Muscle layer of colon (tissue), 2 donors: ENCODE results near the gene PTPRT.

Experiments
- H3K27ac ChIP-seq: one replicate; pipeline ENCODE4 v1.7.0; 2013; ENCODE audit warnings: low read depth, mild to moderate bottlenecking, low read length, moderate library complexity
- H3K27me3 ChIP-seq, 2 donors: one replicate each; pipeline ENCODE4 v1.7.0; 2013; ENCODE audit warnings: low read length in 2 of 2, mild to moderate bottlenecking in 2 of 2; ENCODE audit not compliant: insufficient read depth in 2 of 2, control insufficient read depth in 1 of 2
- H3K36me3 ChIP-seq: one replicate; pipeline ENCODE4 v1.7.0; 2013; ENCODE audit warnings: mild to moderate bottlenecking, low read length; ENCODE audit not compliant: insufficient read depth
- H3K4me1 ChIP-seq: one replicate; pipeline ENCODE4 v1.7.0; 2013; ENCODE audit warnings: mild to moderate bottlenecking, low read length; ENCODE audit not compliant: insufficient read depth
- H3K4me3 ChIP-seq, 2 donors: one replicate each; pipeline ENCODE4 v1.7.0; 2013; ENCODE audit warnings: low read length in 2 of 2, low read depth in 1 of 2, mild to moderate bottlenecking in 1 of 2, moderate library complexity in 1 of 2
- H3K9ac ChIP-seq: one replicate; pipeline ENCODE4 v1.7.0; 2013; ENCODE audit warnings: low read length
- H3K9me3 ChIP-seq: one replicate; pipeline ENCODE4 v1.7.0; 2013; ENCODE audit warnings: mild to moderate bottlenecking, low read length
- donor health status: abdominal sarcoma.
- donor health status: Adenocarcinoma of cecum.

Gene PTPRT

DNA sequence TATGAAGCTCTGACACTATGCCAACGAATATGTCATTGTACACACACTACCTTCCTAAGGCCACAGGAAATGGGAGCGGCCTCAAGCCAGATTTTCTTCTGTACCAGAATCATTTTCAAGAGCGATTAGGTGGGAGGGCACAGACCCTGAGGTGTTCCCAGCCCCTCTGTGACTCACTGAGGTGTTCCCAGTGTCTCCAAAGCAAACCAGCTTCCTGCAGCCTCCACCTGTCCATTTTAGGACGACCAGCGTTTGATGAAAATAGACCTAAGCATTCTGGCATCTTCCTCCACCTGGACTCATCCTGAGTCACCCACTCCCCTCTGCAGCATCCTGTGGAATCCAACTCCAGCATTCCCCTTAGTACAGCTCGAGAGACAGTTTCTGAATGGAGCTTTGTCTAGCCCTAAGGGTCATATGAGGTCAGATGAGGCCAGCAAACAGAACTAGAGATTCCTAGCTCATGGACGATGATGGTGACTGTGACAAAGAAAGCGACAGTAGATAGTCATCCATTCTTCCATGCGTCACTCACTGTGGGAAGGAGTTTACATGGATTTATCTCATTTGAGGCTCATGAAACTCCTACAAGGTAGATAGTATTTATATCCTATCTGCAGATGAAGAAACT is 203.4 kb downstream of the PTPRT start:
- H3K9me3 ChIP-seq: no peaks in the 10 kb centered on the region
- H3K27me3 ChIP-seq: no peaks in the 10 kb centered on the region
- H3K9ac ChIP-seq: no peak overlapping the region
- no peak overlapping the region for H3K4me3 ChIP-seq
- no peaks in the 10 kb centered on the region for H3K4me1 ChIP-seq
- no peaks in the 10 kb centered on the region for H3K36me3 ChIP-seq
- no peak overlapping the region for H3K27ac ChIP-seq

GRCh38 chr20:42985628-42986027 is 204.1 kb downstream of the PTPRT start:
- Histone ChIP-seq H3K9me3 (no peaks in the 10 kb centered on the region), H3K4me3 (no peak overlapping the region)

GRCh38 chr20:42982218-42982617 is 207.5 kb downstream of the PTPRT start:
- Histone ChIP-seq H3K36me3 (no peaks in the 10 kb centered on the region), H3K4me3 (no peak overlapping the region), H3K27me3 (no peaks in the 10 kb centered on the region), H3K27ac (no peak overlapping the region), H3K9me3 (no peaks in the 10 kb centered on the region), H3K4me1 (no peaks in the 10 kb centered on the region), H3K9ac (no peak overlapping the region)

More at GRCh38 chr20:42985628-42986027, 204.1 kb downstream of the PTPRT start:
- Histone ChIP-seq H3K27me3 (no peaks in the 10 kb centered on the region), H3K36me3 (no peaks in the 10 kb centered on the region), H3K4me1 (no peaks in the 10 kb centered on the region), H3K27ac (no peak overlapping the region), H3K9ac (no peak overlapping the region)

DNA sequence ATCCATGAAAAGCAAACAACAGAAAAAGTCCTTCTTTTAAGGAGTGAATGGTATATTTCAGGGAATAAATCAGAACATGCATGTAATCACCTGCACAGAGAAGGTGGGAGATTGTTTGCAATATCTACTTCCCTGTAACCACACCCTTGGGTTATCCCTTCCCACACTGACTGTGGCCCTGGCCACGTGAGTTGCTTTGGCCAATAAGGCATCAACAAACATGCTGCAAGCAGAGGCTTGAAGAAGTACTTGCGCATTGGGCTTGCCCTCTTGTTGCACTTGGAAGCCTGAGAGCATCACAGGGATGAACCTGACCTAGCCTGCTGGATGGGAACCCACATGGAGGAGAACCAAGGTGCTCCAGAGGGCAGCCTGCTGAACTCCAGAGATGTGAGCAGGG is 208.5 kb downstream of the PTPRT start:
- no peaks in the 10 kb centered on the region for H3K27me3 ChIP-seq
- H3K36me3 ChIP-seq: no peaks in the 10 kb centered on the region
- H3K9ac ChIP-seq: no peak overlapping the region
- H3K27ac ChIP-seq: no peak overlapping the region
- H3K4me1 ChIP-seq: no peaks in the 10 kb centered on the region
- no peaks in the 10 kb centered on the region for H3K9me3 ChIP-seq
- H3K4me3 ChIP-seq: no peak overlapping the region

- Histone ChIP-seq H3K36me3 (no peaks in the 10 kb centered on the region), H3K4me1 (no peaks in the 10 kb centered on the region), H3K4me3 (no peak overlapping the region), H3K9ac (no peak overlapping the region), H3K27me3 (no peaks in the 10 kb centered on the region), H3K9me3 (no peaks in the 10 kb centered on the region), H3K27ac (no peak overlapping the region)
These were observed 210.0 kb downstream of the PTPRT start for GRCh38 chr20:42979720-42980119.

- no peak overlapping the region for H3K27ac ChIP-seq
- H3K9me3 ChIP-seq: no peaks in the 10 kb centered on the region
- H3K4me1 ChIP-seq: no peaks in the 10 kb centered on the region
These were observed 211.3 kb downstream of the PTPRT start for GRCh38 chr20:42978184-42978974.

DNA sequence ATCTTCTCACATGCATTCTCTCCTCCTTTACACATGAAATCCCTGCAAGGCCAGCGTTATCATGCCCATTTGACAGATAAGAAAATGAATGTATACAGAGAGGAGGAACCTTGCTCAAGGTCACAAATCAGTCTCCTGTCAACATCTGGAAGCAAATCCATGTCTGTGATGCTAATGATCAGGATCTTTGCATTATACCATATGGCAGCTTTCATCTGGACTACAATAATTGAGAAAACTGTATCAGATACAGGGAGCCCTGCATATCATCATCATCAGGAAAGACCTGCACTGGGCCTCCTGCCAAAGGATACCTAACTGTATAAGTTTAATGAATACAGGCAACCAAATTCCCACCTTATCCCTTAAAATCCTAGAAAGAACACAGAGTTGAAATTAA is 213.7 kb downstream of the PTPRT start:
- Histone ChIP-seq H3K4me3 (no peak overlapping the region), H3K9ac (no peak overlapping the region), H3K4me1 (no peaks in the 10 kb centered on the region), H3K36me3 (no peaks in the 10 kb centered on the region), H3K9me3 (no peaks in the 10 kb centered on the region), H3K27ac (no peak overlapping the region), H3K27me3 (no peaks in the 10 kb centered on the region)

More at GRCh38 chr20:42978184-42978974, 211.3 kb downstream of the PTPRT start:
- H3K9ac ChIP-seq: no peak overlapping the region
- H3K4me3 ChIP-seq: no peak overlapping the region
- H3K36me3 ChIP-seq: no peaks in the 10 kb centered on the region
- H3K27me3 ChIP-seq: no peaks in the 10 kb centered on the region

GRCh38 chr20:42974347-42974746 is 215.4 kb downstream of the PTPRT start:
- H3K4me3 ChIP-seq: no peak overlapping the region
- no peaks in the 10 kb centered on the region for H3K4me1 ChIP-seq
- no peaks in the 10 kb centered on the region for H3K36me3 ChIP-seq
- no peaks in the 10 kb centered on the region for H3K9me3 ChIP-seq
- no peak overlapping the region for H3K9ac ChIP-seq
- H3K27ac ChIP-seq: no peak overlapping the region
- H3K27me3 ChIP-seq: no peaks in the 10 kb centered on the region

DNA sequence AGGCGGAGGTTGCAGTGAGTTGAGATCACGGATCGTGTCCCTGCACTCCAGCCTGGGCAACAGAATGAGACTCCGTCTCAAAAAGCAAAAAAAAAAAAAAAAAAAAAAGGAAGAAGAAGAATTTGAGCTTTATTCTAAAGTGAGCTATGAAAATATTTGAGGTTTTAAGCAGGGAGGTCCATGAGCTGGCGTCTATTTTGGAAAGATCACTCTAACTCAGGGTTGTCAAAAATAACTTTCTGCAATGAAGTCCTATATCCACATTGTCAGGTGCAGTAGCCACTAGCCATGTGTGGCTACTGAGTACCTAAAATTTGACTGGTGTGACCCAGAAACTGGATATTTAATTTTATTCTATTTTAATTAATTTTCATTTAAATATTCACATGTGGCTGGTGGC is 217.1 kb downstream of the PTPRT start:
- no peaks in the 10 kb centered on the region for H3K4me1 ChIP-seq
- no peaks in the 10 kb centered on the region for H3K36me3 ChIP-seq
- no peaks in the 10 kb centered on the region for H3K27me3 ChIP-seq
- no peak overlapping the region for H3K4me3 ChIP-seq
- H3K9ac ChIP-seq: no peak overlapping the region
- no peaks in the 10 kb centered on the region for H3K9me3 ChIP-seq
- H3K27ac ChIP-seq: no peak overlapping the region

DNA sequence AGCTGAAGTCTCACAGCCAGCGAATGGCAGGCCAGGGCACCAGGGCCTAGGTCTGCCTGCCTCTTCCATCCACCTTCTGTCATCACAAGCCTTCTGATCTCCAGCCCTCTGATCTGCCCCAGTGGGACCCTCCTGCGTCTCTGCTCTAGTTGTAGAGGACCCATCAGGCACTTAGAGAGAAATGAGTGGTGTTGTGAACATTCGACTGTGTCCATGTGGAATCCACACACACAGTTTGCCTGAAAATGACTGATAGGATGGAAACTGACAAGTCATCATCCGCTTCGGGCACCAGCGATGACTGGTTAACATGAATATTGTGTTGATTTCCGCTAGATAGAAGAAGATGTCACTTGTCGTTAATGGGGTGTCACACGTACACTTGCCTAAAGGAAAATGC is 221.0 kb downstream of the PTPRT start:
- Histone ChIP-seq H3K4me3 (no peak overlapping the region), H3K27ac (no peak overlapping the region), H3K36me3 (no peaks in the 10 kb centered on the region), H3K9ac (no peak overlapping the region), H3K27me3 (no peaks in the 10 kb centered on the region), H3K4me1 (no peaks in the 10 kb centered on the region), H3K9me3 (no peaks in the 10 kb centered on the region)

- no peak overlapping the region for H3K4me3 ChIP-seq
- no peaks in the 10 kb centered on the region for H3K9me3 ChIP-seq
- H3K36me3 ChIP-seq: no peaks in the 10 kb centered on the region
- H3K9ac ChIP-seq: no peak overlapping the region
- no peak overlapping the region for H3K27ac ChIP-seq
- H3K4me1 ChIP-seq: no peaks in the 10 kb centered on the region
- no peaks in the 10 kb centered on the region for H3K27me3 ChIP-seq
These were observed 225.9 kb downstream of the PTPRT start for GRCh38 chr20:42963796-42964195.

- Histone ChIP-seq H3K9me3 (no peaks in the 10 kb centered on the region), H3K4me1 (no peaks in the 10 kb centered on the region), H3K4me3 (no peak overlapping the region), H3K27ac (no peak overlapping the region), H3K36me3 (no peaks in the 10 kb centered on the region), H3K27me3 (no peaks in the 10 kb centered on the region), H3K9ac (no peak overlapping the region)
These were observed 227.9 kb downstream of the PTPRT start for GRCh38 chr20:42961771-42962170.
